ENCODE results near the gene FGF14. TPM values are rescaled to one million over a fixed set of nuclear protein-coding genes. Genes with fewer than 3 reads are reported as not detected.

FGF14 gene
- total and polyA plus RNA-seq, 2 experiments from 2014 or later: 0.03 TPM; not detected in 1

DNA sequence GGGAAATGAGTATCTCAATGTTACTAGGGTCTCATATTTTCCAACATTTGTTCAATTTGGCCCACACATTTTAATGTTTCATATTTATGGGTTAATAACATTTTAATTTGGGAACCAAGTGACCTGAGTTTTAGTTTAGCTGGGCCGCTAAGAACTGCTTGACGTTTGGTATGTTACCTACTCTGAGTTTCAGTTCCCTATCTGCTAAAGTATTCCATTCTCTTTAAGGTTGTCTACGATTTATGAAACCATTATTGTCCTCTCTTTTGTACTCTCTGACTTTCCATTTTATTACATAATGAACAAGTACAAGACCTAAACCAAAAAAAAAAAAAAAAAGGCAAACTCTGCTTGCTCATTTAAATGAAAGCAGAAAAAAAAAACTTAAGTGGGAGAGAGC lies 89.9 kb downstream of the FGF14 start:
- no peaks in the 10 kb centered on the region for H3K36me3 Mint-ChIP-seq (ENCODE audit: low read depth)
- Histone ChIP-seq H3K4me3 (no peak overlapping the region), H2AFZ (no peak overlapping the region), H4K20me1 (replicated peaks; ENCODE audit: insufficient read depth) (no peaks in the 10 kb centered on the region), H3F3A (replicated peaks; ENCODE audit: low read depth) (no peaks in the 10 kb centered on the region), H3K27me3 (ENCODE audit: insufficient read depth) (no peaks in the 10 kb centered on the region), H3K9me2 (ENCODE audit: insufficient read depth) (no peaks in the 10 kb centered on the region), H3K79me2 (replicated peaks; ENCODE audit: insufficient read depth) (no peaks in the 10 kb centered on the region), H3K4me1 (ENCODE audit: insufficient read depth) (no peaks in the 10 kb centered on the region), H3K27ac (ENCODE audit: low read depth) (no peak overlapping the region), H3K36me3 (ENCODE audit: insufficient read depth) (no peaks in the 10 kb centered on the region), H3K4me2 (no peak overlapping the region)
- H3K4me3 Mint-ChIP-seq: no peak overlapping the region
- H3K9me3 Mint-ChIP-seq: no peaks in the 10 kb centered on the region
- DNase-seq (ENCODE audit: low spot score): no peak
- no peaks in the 10 kb centered on the region; the same call in 2 of the 3 replicates for H3K4me1 Mint-ChIP-seq
- H3K27me3 Mint-ChIP-seq (ENCODE audit: insufficient read depth, low read depth, poor library complexity): no peaks in the 10 kb centered on the region
- ATAC-seq: no peak
- no peak overlapping the region for H3K27ac Mint-ChIP-seq
- TF ChIP-seq EZH2 (IDR thresholded peaks at IDR 0.05; ENCODE audit: low read depth, unreplicated experiment) (no peak), STAT1 (IDR thresholded peaks at IDR 0.05; ENCODE audit: unreplicated experiment) (no peak), ZNF331 (CRISPR knock-in tag; IDR thresholded peaks at IDR 0.05; ENCODE audit: low read depth) (no peak), JUNB (IDR thresholded peaks at IDR 0.05; ENCODE audit: unreplicated experiment) (no peak), CTCF (conservative IDR thresholded peaks at IDR 0.05; ENCODE audit: low read depth in 2 of 2) (no peak), NANOG (IDR thresholded peaks at IDR 0.05; ENCODE audit: borderline replicate concordance) (no peak), ZNF114 (CRISPR knock-in tag; IDR thresholded peaks at IDR 0.05) (no peak), EZH2phosphoT487 (IDR thresholded peaks at IDR 0.05; ENCODE audit: unreplicated experiment) (no peak), CREB1 (CRISPR knock-in tag; IDR thresholded peaks at IDR 0.05; ENCODE audit: low read depth) (no peak), POLR2AphosphoS5 (IDR thresholded peaks at IDR 0.05; ENCODE audit: low read depth) (no peak)
- TF ChIP-seq, protein P1, sequence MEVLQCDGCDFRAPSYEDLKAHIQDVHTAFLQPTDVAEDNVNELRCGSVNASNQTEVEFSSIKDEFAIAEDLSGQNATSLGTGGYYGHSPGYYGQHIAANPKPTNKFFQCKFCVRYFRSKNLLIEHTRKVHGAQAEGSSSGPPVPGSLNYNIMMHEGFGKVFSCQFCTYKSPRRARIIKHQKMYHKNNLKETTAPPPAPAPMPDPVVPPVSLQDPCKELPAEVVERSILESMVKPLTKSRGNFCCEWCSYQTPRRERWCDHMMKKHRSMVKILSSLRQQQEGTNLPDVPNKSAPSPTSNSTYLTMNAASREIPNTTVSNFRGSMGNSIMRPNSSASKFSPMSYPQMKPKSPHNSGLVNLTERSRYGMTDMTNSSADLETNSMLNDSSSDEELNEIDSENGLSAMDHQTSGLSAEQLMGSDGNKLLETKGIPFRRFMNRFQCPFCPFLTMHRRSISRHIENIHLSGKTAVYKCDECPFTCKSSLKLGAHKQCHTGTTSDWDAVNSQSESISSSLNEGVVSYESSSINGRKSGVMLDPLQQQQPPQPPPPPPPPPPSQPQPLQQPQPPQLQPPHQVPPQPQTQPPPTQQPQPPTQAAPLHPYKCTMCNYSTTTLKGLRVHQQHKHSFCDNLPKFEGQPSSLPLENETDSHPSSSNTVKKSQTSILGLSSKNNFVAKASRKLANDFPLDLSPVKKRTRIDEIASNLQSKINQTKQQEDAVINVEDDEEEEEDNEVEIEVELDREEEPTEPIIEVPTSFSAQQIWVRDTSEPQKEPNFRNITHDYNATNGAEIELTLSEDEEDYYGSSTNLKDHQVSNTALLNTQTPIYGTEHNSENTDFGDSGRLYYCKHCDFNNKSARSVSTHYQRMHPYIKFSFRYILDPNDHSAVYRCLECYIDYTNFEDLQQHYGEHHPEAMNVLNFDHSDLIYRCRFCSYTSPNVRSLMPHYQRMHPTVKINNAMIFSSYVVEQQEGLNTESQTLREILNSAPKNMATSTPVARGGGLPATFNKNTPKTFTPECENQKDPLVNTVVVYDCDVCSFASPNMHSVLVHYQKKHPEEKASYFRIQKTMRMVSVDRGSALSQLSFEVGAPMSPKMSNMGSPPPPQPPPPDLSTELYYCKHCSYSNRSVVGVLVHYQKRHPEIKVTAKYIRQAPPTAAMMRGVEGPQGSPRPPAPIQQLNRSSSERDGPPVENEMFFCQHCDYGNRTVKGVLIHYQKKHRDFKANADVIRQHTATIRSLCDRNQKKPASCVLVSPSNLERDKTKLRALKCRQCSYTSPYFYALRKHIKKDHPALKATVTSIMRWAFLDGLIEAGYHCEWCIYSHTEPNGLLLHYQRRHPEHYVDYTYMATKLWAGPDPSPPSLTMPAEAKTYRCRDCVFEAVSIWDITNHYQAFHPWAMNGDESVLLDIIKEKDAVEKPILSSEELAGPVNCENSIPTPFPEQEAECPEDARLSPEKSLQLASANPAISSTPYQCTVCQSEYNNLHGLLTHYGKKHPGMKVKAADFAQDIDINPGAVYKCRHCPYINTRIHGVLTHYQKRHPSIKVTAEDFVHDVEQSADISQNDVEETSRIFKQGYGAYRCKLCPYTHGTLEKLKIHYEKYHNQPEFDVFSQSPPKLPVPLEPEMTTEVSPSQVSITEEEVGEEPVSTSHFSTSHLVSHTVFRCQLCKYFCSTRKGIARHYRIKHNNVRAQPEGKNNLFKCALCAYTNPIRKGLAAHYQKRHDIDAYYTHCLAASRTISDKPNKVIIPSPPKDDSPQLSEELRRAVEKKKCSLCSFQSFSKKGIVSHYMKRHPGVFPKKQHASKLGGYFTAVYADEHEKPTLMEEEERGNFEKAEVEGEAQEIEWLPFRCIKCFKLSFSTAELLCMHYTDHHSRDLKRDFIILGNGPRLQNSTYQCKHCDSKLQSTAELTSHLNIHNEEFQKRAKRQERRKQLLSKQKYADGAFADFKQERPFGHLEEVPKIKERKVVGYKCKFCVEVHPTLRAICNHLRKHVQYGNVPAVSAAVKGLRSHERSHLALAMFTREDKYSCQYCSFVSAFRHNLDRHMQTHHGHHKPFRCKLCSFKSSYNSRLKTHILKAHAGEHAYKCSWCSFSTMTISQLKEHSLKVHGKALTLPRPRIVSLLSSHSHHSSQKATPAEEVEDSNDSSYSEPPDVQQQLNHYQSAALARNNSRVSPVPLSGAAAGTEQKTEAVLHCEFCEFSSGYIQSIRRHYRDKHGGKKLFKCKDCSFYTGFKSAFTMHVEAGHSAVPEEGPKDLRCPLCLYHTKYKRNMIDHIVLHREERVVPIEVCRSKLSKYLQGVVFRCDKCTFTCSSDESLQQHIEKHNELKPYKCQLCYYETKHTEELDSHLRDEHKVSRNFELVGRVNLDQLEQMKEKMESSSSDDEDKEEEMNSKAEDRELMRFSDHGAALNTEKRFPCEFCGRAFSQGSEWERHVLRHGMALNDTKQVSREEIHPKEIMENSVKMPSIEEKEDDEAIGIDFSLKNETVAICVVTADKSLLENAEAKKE (CRISPR knock-in tag; IDR thresholded peaks at IDR 0.05): no peak
- TF ChIP-seq, protein P2, sequence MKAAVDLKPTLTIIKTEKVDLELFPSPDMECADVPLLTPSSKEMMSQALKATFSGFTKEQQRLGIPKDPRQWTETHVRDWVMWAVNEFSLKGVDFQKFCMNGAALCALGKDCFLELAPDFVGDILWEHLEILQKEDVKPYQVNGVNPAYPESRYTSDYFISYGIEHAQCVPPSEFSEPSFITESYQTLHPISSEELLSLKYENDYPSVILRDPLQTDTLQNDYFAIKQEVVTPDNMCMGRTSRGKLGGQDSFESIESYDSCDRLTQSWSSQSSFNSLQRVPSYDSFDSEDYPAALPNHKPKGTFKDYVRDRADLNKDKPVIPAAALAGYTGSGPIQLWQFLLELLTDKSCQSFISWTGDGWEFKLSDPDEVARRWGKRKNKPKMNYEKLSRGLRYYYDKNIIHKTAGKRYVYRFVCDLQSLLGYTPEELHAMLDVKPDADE (IDR thresholded peaks at IDR 0.05): no peak
- TF ChIP-seq, protein P3, sequence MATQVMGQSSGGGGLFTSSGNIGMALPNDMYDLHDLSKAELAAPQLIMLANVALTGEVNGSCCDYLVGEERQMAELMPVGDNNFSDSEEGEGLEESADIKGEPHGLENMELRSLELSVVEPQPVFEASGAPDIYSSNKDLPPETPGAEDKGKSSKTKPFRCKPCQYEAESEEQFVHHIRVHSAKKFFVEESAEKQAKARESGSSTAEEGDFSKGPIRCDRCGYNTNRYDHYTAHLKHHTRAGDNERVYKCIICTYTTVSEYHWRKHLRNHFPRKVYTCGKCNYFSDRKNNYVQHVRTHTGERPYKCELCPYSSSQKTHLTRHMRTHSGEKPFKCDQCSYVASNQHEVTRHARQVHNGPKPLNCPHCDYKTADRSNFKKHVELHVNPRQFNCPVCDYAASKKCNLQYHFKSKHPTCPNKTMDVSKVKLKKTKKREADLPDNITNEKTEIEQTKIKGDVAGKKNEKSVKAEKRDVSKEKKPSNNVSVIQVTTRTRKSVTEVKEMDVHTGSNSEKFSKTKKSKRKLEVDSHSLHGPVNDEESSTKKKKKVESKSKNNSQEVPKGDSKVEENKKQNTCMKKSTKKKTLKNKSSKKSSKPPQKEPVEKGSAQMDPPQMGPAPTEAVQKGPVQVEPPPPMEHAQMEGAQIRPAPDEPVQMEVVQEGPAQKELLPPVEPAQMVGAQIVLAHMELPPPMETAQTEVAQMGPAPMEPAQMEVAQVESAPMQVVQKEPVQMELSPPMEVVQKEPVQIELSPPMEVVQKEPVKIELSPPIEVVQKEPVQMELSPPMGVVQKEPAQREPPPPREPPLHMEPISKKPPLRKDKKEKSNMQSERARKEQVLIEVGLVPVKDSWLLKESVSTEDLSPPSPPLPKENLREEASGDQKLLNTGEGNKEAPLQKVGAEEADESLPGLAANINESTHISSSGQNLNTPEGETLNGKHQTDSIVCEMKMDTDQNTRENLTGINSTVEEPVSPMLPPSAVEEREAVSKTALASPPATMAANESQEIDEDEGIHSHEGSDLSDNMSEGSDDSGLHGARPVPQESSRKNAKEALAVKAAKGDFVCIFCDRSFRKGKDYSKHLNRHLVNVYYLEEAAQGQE (IDR thresholded peaks at IDR 0.05; ENCODE audit: unreplicated experiment): no peak

All from GM23338 (cell line).